ENCODE results near the gene FXR2. TPM values are rescaled to one million over a fixed set of nuclear protein-coding genes. Genes with fewer than 3 reads are reported as not detected.

Gene FXR2
- total and polyA plus RNA-seq, 2 experiments from 2014 or later: 65.0 to 65.5 TPM

DNA sequence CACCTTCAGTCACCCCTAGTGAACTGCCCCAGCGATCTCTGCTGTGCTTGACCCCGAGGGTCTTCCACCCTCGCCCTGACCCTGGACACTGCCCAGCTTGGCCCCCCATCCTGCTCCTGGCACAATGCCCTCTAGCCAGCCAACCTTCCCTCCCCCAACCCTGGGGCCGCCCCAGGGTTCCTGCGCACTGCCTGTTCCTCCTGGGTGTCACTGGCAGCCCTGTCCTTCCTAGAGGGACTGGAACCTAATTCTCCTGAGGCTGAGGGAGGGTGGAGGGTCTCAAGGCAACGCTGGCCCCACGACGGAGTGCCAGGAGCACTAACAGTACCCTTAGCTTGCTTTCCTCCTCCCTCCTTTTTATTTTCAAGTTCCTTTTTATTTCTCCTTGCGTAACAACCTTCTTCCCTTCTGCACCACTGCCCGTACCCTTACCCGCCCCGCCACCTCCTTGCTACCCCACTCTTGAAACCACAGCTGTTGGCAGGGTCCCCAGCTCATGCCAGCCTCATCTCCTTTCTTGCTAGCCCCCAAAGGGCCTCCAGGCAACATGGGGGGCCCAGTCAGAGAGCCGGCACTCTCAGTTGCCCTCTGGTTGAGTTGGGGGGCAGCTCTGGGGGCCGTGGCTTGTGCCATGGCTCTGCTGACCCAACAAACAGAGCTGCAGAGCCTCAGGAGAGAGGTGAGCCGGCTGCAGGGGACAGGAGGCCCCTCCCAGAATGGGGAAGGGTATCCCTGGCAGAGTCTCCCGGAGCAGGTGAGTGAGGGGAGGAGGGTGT, 56.0 kb downstream of the FXR2 start, which contains the start of gene TNFSF13:
TSS of gene TNFSF13 (plus strand) at position 207 of the 776 bp plus-strand sequence. CDS start at position 497, 290 bp downstream.
- Histone ChIP-seq H3K4me1 (ENCODE audit: low read depth) (peaks cover 20% of the 10 kb centered on the region), H3K27ac (peak within 1 kb of the TSS; percentile 53), H3K27me3 (no peaks in the 10 kb centered on the region), H3K4me3 (no peak within 1 kb of the TSS), H3K9me3 (ENCODE audit: low read depth) (no peaks in the 10 kb centered on the region), H3K36me3 (peaks cover 5% of the 10 kb centered on the region)
- DNase-seq (ENCODE audit: low read depth in 1 of 2, low spot score in 1 of 2): no peak
- no peak for TF ChIP-seq CTCF (IDR thresholded peaks at IDR 0.05; ENCODE audit: low read depth, low read length)

DNA sequence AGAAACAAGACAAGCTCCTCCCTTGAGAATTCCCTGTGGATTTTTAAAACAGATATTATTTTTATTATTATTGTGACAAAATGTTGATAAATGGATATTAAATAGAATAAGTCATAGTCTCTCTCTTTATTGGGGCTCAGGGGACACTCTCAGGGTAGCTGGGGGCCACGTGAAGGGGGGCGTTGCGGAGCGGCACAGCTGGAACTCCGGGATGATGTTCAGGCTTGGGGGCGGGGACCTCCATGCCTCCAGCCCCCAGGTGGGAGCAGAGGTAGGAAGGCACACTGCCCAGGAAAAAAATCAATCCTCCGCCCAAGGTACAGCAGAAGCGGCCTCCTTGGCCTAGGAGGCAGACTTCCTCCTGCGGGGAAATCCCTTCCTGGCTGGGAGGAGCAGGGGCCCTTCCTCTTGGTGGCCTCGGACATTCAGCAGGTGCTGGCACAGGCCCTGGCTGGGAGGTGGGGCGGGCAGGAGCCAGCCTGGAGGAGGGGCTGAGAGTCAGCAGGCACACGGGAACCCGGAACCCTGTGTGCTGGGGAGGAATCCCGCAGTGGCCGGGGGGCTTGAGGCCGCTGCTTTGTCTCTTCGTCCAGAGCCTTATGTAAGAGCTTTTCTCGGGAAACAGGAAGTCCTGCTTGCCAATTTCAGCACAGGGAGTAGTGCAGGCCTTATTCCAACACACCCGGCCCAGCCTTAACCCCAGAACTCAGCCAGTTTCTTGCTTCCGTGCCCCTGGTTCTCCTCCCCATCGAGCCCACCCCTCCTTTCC, 56.7 kb downstream of the FXR2 start:
- Histone ChIP-seq H3K4me3 (no peak overlapping the region), H3K4me1 (ENCODE audit: low read depth) (peaks cover 19% of the 10 kb centered on the region), H3K9me3 (ENCODE audit: low read depth) (no peaks in the 10 kb centered on the region), H3K36me3 (no peaks in the 10 kb centered on the region), H3K27ac (peak overlapping the region; percentile 53), H3K27me3 (no peaks in the 10 kb centered on the region)
- DNase-seq (ENCODE audit: low read depth in 1 of 2, low spot score in 1 of 2): peak; percentile 38 to 94
- TF ChIP-seq CTCF (IDR thresholded peaks at IDR 0.05; ENCODE audit: low read depth, low read length): no peak

DNA sequence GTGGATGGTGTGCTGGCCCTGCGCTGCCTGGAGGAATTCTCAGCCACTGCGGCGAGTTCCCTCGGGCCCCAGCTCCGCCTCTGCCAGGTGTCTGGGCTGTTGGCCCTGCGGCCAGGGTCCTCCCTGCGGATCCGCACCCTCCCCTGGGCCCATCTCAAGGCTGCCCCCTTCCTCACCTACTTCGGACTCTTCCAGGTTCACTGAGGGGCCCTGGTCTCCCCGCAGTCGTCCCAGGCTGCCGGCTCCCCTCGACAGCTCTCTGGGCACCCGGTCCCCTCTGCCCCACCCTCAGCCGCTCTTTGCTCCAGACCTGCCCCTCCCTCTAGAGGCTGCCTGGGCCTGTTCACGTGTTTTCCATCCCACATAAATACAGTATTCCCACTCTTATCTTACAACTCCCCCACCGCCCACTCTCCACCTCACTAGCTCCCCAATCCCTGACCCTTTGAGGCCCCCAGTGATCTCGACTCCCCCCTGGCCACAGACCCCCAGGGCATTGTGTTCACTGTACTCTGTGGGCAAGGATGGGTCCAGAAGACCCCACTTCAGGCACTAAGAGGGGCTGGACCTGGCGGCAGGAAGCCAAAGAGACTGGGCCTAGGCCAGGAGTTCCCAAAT, 57.4 kb downstream of the FXR2 start:
- Histone ChIP-seq H3K4me3 (no peak overlapping the region), H3K9me3 (ENCODE audit: low read depth) (no peaks in the 10 kb centered on the region), H3K36me3 (no peaks in the 10 kb centered on the region), H3K4me1 (ENCODE audit: low read depth) (peaks cover 14% of the 10 kb centered on the region), H3K27ac (no peak overlapping the region), H3K27me3 (no peaks in the 10 kb centered on the region)
- no peak for DNase-seq (ENCODE audit: low read depth in 1 of 2, low spot score in 1 of 2)
- TF ChIP-seq CTCF (IDR thresholded peaks at IDR 0.05; ENCODE audit: low read depth, low read length): no peak

- no peak overlapping the region for H3K4me3 ChIP-seq
- no peaks in the 10 kb centered on the region for H3K36me3 ChIP-seq
- no peak for DNase-seq (ENCODE audit: low read depth in 1 of 2, low spot score in 1 of 2)
- no peaks in the 10 kb centered on the region for H3K27me3 ChIP-seq
- H3K9me3 ChIP-seq (ENCODE audit: low read depth): no peaks in the 10 kb centered on the region
- no peak overlapping the region for H3K27ac ChIP-seq
- H3K4me1 ChIP-seq (ENCODE audit: low read depth): peaks cover 14% of the 10 kb centered on the region
- no peak for TF ChIP-seq CTCF (IDR thresholded peaks at IDR 0.05; ENCODE audit: low read depth, low read length)
Observed at GRCh38 chr17:7556627-7557026, 58.1 kb downstream of the FXR2 start.

DNA sequence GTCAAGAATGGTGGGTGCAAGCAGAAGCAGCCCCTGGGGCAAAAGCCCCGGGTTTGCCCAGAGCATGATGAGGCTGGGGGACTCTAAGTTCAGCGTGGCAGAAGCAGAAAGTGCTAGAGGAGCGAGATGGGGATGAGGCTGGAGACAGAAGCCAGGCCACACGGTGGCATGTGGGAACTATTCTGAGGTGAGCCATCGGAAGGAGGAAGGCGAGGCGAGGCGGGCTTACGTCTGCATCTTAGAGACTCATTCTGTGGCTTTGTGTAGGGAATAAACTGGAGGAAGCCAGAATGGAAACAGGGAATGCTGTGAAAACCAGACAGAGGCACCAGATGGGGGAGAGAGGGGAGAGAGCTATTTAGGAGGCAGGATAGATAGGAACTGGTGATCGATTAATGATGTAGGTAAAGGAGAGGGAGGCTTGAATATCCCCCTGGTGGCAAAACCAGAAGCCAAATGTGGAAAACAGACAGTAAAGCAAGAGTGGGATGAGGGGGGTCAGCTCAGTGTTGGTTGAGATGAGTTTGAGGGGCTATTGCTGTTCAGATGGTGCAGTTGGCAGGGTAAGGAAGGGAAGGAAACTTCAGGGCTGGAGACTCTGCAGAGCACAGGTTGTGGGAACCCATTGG, 59.3 kb downstream of the FXR2 start:
- no peak overlapping the region for H3K4me3 ChIP-seq
- no peak overlapping the region for H3K27ac ChIP-seq
- no peak for TF ChIP-seq CTCF (IDR thresholded peaks at IDR 0.05; ENCODE audit: low read depth, low read length)
- no peaks in the 10 kb centered on the region for H3K27me3 ChIP-seq
- no peaks in the 10 kb centered on the region for H3K36me3 ChIP-seq
- no peak for DNase-seq (ENCODE audit: low read depth in 1 of 2, low spot score in 1 of 2)
- no peaks in the 10 kb centered on the region for H3K9me3 ChIP-seq (ENCODE audit: low read depth)
- H3K4me1 ChIP-seq (ENCODE audit: low read depth): peaks cover 10% of the 10 kb centered on the region

Measured in cardiac muscle cell (in vitro differentiated cells and primary cell).